HG03442 (cell line): ENCODE data around the gene CTNNBIP1.

Experiments used
- ATAC-seq: cut with Tn5 transposase; IDR thresholded peaks from one replicate; pipeline ENCODE4 v1.9.1; 2021; ENCODE audit warnings: mild to moderate bottlenecking, moderate library complexity; ENCODE audit not compliant: unreplicated experiment

The CTNNBIP1 gene

DNA sequence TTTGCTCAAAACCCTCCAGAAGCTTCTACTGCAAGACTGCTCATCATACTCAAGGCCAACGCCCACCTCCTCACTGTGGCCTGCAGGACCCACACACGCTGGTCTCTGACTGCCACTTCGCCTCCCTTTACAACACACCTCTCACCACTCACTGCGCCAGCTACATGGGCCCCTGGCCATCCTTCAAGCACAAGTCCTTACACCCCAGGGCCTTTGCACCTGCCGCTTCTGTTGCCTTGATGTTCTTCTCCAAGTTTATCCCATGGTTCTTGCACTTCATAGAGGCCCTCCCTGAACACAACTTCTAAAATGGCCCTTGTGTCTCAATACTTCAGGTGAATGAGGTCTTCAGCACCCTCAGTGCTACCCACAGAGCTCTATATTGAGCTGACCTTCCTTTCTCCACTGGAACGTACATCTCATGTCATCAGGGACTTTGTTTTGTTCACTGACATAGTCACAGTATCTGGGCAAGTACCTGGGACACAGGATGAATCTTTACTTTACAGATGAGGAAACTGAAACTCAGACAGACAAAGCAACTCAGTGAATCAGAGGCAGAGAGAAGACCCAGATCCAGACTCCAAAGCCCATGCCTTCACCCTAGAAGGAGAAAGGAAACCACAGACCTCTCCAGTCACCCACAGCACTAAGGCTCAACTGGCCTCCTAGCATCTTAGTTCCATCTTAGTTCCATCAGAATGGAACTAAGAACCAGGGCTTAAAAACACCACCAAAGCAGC is 51.6 kb downstream of the CTNNBIP1 start:
- no peak for ATAC-seq

DNA sequence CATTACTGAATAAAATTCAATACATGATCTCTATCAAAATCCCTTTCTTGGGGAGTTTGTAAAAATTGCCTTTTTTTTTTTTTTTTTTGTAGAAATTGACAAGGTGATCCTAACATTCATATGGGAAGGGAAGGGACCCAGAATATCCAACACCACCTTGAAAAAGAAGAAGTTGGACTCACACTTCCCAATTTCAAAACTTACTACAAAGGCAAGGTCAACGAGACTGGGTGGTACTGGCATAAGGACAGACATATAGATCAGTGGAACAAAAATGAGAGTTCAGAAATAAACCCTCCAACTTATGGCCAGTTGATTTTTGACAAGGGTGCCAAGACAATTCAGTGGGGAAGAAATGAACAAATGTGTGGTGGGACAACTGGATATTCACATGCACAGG is 54.9 kb downstream of the CTNNBIP1 start:
- ATAC-seq, result no peak

DNA sequence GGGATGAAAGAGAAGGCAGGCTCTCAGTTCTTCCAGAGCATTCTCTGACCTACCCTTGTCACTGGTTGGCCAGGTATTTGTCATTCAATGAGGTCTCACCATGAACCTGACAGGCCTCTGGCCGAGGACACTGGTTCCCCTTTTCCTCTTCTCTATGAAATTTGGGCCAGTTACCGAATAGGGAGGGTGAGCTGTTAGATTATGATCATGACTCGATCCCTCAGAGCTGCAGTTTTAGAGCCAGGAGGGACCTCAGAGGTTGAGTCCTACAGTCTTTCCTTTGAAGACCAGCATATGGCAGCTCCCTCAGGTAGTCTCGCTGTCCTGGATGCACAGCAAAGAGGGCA is 56.8 kb downstream of the CTNNBIP1 start:
- ATAC-seq, result no peak

DNA sequence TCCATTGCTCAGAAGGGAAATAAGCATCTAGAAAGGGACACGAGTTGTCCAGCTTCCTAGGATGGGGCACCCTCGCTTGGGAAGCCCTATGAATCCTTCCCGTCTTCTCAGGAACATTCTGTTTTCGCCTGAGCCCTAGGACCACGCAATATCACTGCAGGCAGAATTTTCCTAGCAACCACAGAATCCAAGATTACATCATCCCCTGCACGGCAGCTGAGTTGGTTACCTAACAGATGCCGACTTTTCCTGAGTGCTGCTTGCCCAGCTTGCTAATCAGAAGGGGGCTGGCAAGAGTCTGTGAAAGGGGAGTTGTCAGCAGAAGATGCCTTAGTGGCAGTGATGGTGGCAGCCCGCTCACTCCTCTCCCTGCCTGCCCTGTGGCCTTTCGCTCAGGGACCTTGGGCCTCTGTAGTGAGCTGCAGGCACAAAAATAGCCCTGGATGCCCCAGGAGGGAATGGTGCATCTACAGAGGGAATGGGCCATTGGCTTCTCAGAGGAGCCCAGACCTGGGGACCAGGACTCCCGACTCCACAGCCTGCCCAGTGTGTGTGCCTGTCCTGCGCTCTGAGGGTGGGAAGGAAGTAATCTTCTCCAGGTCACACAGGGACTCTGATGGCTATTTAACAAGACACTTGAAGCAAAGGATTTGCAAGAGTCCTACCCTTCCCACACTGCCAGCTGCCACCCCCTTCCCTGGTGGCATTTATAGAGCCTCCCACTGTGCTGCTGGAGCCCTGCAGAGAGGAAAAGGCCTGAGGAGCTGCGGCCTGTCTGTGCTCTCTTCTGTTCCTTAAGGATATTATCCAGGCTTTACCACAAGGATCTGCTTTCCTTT is 57.4 kb downstream of the CTNNBIP1 start:
- ATAC-seq, result no peak

DNA sequence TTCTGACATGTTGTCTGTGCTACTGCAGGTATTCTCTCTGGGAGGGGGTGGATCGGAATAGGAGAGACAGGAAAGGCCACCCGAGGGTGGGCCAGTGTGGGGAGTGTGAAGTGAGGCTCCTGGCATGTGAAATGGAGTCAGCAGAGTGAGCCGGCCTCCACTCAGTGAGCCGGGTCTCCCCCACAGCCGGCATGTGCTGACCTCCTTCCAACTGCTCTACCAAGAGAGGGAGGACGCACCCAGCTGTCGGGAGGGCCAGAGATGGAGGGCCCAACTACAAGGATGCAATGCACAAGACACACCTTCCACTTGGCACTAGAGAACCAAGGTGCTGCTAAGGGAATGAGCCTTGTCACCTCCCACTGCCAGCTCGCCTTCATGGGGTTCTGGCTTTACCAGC is 58.1 kb downstream of the CTNNBIP1 start:
- ATAC-seq, result no peak

DNA sequence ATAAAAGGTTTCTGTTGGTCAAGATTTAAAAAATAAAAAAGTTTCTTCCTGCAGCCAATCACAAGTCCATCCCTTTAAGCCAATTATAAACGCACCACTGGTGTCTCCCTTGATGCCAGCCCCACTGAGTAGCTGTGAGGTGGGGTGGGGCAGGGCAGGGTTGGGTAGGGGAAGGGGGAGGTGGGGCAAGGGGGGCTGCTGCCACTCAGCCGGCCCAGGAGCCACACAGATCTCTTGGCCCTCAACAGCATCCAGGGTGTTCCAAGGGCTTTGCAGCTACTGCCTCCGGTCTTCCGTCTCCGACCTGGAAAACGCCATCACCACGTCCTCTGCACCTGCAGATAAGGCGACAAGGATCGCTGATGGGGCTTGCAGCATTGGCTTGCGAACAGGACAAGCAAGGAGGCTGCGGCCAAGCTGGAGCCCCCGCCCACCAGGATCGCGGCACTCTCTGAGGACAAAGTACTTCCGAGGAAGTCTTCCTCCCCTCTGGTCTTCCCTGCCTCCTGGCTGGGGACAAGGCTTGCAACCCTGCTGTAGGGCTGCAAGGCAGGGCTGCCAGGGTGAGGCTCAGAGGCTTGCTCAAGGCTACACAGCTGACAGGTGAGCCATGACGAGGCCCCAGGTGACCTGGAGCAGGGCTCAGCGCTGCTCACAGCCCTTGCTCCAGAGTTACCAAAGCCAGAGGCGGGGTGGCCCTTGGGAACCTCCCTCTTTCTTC is 59.5 kb downstream of the CTNNBIP1 start:
- no peak for ATAC-seq

DNA sequence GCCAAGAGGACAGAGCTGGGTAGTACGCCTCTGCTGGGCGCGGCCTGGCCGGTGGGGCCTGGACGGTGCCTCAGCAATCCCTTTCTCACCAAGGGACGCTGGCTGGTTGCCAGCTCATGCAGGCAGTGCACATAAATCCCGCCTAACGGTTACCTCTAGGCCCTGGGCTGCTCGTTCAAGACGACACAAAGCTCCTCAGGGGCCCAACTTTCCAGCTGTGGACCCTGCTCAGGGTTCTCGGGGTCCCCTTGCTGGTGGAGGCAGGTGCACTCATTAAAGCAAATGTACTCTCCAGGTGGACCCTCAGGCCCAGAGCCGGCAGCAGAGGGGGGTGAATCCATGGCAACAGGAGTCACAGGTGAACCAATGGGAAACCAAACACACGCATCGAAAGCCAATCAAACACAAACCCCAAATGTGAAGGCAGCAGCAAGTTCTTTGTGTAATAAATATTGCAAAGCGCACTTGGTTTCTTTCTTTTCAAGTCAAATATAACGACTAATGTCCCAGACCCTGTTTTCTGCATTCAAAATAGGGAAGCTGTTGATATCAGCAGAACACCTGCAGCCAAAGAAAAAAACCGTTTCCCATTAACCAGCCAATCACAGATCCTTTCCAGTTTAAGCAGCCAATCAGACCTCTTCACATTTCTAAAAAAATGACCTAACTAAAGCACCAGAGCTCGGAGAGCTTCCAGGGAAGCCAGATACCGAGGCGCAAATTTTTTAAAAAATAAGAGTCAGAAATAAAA is 60.2 kb downstream of the CTNNBIP1 start:
- ATAC-seq, result no peak

DNA sequence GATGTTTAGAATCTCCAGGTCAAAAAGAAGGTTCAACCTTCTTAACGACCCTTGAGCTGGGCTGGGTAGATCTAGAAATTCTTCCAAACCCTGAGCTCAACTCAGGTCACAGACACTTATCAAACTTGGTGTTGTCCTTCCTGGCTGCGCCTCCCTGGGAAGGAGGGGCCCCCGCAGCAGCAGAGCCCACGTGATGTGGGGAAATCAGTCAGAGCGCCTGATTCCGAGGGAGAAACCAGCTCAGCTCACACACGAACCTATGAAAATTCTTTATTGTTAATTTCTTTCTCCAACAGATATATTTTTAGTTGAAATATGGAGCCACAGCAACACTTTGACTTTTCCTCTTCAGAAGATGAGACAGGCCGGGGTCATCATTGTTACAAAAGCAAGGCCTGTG is 62.0 kb downstream of the CTNNBIP1 start:
- no peak for ATAC-seq

DNA sequence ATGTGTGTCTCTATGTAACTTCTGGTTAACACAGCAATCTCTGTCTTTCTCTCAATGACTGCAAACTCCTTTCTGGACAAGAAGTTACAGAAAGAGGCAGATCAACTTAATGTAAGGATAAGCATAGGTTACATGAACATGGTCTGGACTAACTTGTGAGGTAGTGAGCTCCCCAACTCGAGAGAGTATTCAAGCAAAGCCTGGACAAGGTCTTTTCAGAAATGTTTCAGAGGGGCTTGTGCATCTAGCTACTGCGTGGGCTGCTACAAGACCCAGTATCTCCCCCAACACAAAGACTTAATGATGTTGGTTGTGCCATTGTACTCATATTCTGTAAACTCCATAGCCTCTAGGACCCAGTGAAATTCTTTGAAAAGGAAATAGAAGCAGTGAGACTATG is 62.8 kb downstream of the CTNNBIP1 start:
- no peak for ATAC-seq

DNA sequence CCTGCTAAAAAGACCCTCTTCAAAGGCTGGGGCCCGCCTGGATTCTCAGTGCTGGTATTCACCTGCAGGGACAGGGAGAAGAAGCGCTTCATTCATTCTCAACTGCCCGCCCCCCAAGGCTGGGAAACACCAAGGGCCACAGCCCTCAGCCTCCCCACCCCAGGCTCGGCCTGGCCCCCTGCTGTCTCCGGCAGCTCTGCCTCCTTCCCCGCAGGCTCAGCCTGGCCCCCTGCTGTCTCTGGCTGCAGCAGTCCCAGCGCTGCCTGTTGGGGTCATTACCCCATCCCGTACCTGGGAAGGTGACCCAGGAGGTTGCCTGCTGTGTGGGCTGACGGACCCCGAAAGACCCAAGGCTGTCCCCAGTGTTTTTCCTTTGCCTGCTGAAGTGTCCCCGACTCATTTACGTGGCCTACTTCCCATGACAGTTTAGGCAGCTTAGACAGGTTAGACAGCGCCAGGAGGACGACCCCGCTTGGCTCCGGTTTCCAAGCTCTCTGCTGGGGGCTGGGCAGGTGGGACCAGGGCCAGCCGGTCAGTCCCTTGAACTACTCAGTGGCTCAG is 63.4 kb downstream of the CTNNBIP1 start:
- no peak for ATAC-seq

DNA sequence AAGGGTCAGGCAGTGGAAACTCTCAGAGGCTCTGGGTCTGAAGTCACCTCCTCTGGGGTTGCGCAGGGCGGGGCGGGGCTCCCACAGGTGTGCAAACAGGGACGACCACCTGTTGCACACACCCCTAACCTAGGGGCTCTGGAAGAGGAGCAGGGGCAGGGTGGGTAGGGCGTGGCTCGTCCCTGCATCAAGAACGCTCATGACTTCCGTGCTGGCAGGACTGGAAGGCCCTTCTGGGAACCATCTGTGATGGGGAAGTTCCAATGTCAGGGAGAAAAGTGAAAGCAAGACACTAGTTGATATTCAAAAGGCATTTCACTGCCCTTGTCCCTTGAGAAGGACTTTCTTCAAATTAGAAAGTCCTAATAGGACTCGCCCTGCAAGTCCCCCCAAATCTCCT is 64.2 kb downstream of the CTNNBIP1 start:
- ATAC-seq, result no peak

DNA sequence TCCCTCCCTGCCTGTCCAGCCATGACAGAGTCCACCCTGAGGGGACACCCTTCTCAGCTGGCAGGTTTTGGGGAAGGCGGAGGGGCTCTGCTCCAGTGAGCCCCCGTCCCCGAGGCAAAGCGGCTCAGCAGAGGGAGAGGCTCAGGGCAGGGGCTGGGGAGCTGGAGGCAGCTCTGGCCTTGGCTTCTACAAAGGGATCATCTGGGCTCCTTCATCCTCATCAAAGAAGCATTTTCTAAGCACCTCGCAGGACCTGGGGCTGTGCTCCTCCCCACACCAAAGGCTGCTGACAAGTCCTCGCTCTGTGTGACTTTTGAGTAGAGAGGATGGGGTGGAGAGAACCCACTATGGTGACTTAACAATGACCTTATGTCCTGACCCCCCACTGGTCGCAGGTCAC is 65.3 kb downstream of the CTNNBIP1 start:
- ATAC-seq, result no peak

DNA sequence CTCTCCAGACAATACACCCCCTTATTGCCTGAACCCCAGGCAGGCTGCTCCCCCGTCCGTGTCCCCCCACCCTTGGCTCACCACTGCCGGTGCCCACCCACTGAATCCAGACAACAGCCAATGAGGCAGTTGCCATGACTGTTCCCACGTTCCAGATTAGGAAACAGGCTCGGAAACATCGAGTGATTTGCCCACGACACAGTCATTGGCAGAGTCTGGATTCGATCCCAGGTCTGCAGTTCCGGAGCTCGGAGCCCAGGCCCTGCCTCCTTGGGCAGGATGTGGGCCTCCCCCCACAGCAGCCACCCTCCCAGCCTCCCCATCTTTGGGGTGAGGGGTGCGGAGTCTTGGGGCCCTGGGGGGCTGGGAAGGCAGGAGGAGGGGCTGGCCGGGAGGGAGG is 66.0 kb downstream of the CTNNBIP1 start:
- ATAC-seq, result no peak

DNA sequence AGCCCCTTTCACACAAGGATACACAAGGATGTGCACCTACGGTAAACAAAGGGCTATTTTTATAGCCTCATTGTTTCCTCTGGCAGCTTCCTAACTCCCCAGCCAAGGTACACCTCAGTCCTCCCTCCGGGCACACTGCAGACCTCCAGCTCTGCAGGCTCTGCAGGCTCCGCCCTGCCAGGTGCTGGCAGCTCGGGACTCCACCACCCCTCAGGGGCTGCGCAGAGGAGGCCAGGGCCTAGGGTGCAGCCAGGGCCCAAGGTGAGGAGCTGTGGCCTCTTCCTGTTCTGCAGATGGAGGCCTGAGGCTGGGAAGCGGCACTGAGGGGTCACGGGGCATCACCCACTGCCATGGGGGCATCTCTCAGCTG is 66.5 kb downstream of the CTNNBIP1 start:
- no peak for ATAC-seq

DNA sequence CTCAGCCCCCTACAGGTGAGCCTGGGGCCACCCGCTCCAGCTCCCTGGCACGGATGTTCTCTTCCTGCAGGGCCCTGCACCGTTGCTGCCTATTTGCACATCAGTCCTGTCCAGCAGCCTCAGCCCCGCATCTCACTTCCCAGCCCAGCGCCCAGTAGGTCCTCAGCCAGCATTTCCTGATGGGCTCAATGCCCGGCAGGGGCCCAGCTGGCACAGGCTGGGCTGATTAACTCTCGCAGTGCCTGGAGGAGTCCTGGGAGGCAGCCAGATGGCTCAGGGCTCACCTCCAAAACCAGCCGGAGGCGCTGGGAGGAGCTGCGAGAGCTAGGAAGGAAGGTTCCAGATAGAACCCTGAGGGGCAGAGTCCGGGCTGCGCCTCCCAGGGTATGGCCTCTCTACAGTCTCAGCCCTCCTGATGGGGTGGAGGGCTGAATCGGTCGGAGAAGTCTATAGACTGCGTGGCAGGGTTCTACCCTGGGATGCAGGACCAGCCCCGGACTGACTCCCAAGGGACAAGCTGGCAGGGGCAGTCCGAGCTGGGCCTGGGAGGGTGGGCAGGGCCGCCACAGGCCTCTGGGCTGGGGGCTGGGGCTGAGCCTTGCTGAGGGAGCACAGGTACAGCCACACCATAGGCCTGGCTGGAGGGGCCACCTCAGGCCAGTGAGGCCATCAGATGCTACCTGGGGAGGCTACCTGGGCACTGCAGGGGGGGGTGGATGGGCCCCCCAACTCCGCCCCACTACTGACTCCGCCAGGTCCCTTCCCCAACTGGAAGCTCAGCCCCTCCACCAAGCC is 67.1 kb downstream of the CTNNBIP1 start:
- no peak for ATAC-seq

DNA sequence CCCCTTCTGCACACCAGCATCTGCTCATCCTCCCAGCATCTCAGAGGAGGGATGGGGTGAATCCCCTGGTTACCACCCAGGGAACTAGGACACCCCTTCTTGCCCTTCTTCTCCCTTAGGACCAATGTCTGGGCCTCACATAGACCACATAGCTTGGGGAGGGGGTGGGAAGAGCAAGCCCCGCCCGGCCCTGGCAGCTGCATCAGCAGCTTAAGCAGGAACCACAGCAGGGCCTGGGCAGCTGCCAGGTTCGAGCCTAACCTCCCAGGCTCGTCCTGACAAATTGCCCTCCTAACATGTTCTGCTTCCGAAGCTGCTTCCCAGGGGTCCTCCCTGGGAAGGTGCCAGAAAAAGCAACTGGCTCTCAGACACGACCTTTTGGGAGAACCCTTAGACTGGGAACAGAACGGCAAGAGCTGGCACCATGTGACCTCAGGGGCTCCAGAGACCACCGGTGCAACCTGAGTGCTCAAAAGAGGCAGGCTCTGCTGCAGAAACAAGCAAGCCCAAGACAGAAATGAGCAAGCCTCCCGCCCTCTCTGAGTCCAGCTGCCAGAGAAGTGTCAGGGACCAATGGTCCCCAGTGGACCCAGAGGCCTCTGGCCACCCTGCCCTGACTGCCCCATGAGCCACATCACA is 67.9 kb downstream of the CTNNBIP1 start:
- ATAC-seq, result no peak

DNA sequence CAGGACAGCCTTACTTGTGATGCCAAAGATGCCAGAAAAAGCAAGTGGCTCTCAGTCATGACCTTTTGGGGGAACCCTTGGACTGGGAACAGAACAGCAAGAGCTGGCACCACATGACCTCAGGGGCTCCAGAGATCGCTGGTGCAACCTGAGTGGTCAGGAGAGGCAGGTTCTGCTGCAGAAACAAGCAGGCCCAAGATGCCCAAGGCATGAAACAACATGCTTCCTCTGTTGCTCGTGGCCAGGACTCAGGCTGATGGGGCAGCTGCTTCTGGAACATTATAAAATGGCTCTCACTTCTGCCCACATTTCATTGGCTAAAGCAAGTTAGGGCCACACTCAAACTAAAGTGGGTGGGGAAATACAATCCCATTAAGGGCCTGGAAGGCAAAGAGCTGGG is 68.6 kb downstream of the CTNNBIP1 start:
- ATAC-seq, result no peak

DNA sequence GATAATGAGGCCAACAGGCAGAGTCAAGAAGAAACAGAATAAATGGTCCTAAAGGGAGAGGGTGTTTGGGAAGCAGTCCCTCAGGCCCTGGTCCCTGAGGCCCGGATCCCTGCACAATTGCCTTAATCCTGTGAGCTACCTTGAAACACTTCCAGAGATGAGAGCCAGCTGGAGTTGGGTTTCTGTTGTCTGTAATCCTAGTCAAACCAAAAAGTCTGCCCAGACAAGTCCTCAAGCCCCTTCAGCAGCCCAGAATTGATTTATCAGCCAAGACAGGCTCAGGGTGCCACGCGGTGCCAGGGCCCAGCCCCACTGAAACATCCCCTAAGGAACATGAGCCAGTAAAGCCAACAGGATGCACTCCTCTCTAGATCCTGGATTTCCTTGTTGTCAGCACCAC is 69.9 kb downstream of the CTNNBIP1 start:
- no peak for ATAC-seq

DNA sequence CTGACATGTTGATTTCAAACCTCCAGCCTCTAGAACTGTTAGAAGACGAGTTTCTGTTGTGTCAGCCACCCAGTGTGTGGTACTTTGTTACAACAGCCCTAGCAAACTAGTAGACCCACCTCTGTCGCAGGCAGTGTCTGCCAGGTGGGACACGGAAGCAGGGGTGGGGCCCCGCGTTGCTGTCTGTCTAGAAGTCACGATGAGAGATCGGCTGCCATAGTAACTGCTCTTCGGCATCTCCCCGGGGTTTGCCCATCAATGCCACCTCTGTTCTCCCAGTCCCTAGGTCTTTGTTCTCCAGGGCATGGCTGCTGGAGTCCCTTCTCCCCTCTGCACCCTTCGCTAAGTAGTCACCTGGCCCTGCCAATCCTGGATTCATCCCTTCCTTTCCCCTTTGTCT is 71.1 kb downstream of the CTNNBIP1 start:
- ATAC-seq, result no peak

DNA sequence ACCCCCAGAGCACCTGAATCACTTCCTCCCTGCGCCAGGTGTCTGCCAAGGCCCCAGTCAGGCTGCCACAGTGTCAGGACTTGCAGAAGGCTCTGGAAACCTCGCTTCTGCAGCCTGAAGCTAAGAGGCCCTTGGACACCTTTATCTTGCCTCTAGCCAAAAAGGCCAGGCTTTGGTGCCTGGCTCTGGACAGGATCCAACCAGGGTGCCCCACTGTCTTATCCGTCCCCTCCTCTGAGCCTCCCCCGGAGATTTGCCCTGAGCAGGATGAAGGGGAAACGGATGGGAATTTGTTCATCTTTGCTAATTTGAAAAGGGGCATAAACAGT is 73.5 kb downstream of the CTNNBIP1 start:
- no peak for ATAC-seq
